Measurements from ENCODE around the gene DYNLL2. TPM values are rescaled to one million over a fixed set of nuclear protein-coding genes. Genes with fewer than 3 reads are reported as not detected.

Gene DYNLL2
- total and polyA plus RNA-seq, 9 donors = 11.0 to 51.1 (median 34.1) TPM

DNA sequence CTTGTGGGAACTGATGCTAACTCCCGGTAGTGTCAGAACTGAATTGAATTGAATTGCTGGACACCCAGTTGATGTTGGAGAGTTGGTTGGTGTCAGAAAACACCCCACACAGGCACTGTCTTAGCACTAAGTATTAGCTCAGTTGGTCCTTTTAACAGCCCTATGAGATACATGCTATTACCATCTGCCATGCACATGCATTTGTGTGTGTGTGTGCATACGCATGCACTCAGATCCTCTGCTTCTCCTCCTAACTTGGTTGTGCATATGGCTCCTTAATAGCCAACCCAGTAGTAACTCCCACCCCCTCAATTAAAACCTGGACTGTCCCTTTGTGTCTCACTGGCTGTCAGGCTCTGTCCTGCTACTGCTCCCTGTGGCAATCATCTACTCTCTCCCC is 32.3 kb upstream of the DYNLL2 start:
- TF ChIP-seq CTCF (IDR thresholded peaks at IDR 0.05) = no peak
- TF ChIP-seq EP300 (IDR thresholded peaks at IDR 0.05) = no peak
- no peak for TF ChIP-seq POLR2A (IDR thresholded peaks at IDR 0.05)
- Histone ChIP-seq H3K4me1 (ENCODE audit: insufficient read depth) (no peaks in the 10 kb centered on the region), H3K27me3 (no peaks in the 10 kb centered on the region), H3K9me3 (no peaks in the 10 kb centered on the region), H3K27ac (no peak overlapping the region), H3K4me3 (no peak overlapping the region), H3K36me3 (no peaks in the 10 kb centered on the region)
- no peak for DNase-seq
- WGBS, 3 donors = 92 to 96% (median 92%) methylated on average over 2 of the region's 2 CpGs
- intact Hi-C loops (cut with DNase I) = no loop called here

DNA sequence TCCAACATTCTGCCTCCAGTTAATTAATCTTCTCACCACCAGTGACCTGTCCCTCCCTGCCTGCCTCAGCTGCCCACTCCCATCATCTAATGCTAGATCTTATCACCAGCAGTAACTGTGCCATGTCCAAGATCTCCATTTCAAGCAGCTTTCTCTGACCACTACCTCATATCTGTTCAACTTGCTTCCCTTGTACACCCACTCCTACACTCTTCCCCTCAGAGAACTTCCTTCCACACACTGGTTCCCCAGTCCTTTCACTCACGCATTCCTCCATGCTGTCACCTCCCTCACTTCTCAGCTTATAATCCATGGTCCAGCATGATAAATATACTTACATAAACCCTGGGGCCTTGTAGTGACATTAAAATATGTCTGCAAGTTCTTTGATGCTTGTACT is 31.8 kb upstream of the DYNLL2 start:
- no peak for DNase-seq
- Histone ChIP-seq H3K27me3 (no peaks in the 10 kb centered on the region), H3K36me3 (no peaks in the 10 kb centered on the region), H3K9me3 (no peaks in the 10 kb centered on the region), H3K4me3 (no peak overlapping the region), H3K4me1 (ENCODE audit: insufficient read depth) (no peaks in the 10 kb centered on the region), H3K27ac (no peak overlapping the region)
- 91 to 97% (median 93%) methylated on average over 1 of the region's 1 CpG for WGBS, 3 donors
- intact Hi-C loops (cut with DNase I) = no loop called here
- TF ChIP-seq POLR2A (IDR thresholded peaks at IDR 0.05) (no peak), EP300 (IDR thresholded peaks at IDR 0.05) (no peak)

DNA sequence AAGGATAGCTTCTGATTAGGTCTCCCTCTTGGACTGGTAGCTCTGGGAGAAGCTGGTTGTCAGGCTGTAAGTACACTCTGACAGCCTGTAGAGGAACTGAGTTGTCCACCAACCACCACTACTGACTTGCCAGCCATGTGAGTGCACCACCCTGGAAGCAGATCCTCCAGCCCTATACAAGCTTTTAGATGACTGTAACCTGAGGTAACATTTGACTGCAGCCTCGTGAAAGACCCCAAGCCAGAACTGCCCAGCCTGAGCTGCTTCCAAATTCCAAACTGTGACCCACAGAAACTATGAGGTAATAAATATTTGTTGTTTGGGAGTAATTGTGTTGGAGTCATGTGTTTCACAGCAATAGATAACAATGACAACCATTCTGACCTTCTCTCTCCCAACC is 30.8 kb upstream of the DYNLL2 start:
- no peaks in the 10 kb centered on the region for H3K36me3 ChIP-seq
- 58 to 67% (median 60%) methylated on average over 1 of the region's 1 CpG for WGBS, 3 donors
- DNase-seq = no peak

GRCh38 chr17:58052945-58053715 is 30.1 kb upstream of the DYNLL2 start:
- H3K9me3 ChIP-seq = no peaks in the 10 kb centered on the region
- no peaks in the 10 kb centered on the region for H3K36me3 ChIP-seq
- H3K4me1 ChIP-seq (ENCODE audit: insufficient read depth) = no peaks in the 10 kb centered on the region
- 67 to 70% (median 67%) methylated on average over 8 of the region's 8 CpGs for WGBS, 3 donors
- TF ChIP-seq POLR2A (IDR thresholded peaks at IDR 0.05) = no peak
- TF ChIP-seq CTCF (IDR thresholded peaks at IDR 0.05) = no peak
- no peak for TF ChIP-seq EP300 (IDR thresholded peaks at IDR 0.05)
- intact Hi-C loops (cut with DNase I) = no loop called here
- H3K4me3 ChIP-seq = no peak overlapping the region
- H3K27me3 ChIP-seq = no peaks in the 10 kb centered on the region
- H3K27ac ChIP-seq = no peak overlapping the region
- no peak for DNase-seq

More for the DNA sequence above, 30.8 kb upstream of the DYNLL2 start:
- no peaks in the 10 kb centered on the region for H3K4me1 ChIP-seq (ENCODE audit: insufficient read depth)
- no peak overlapping the region for H3K27ac ChIP-seq
- no peaks in the 10 kb centered on the region for H3K9me3 ChIP-seq
- H3K4me3 ChIP-seq = no peak overlapping the region
- intact Hi-C loops (cut with DNase I) = no loop called here
- no peaks in the 10 kb centered on the region for H3K27me3 ChIP-seq
- TF ChIP-seq EP300 (IDR thresholded peaks at IDR 0.05) = no peak
- TF ChIP-seq CTCF (IDR thresholded peaks at IDR 0.05) = no peak
- TF ChIP-seq POLR2A (IDR thresholded peaks at IDR 0.05) = no peak

DNA sequence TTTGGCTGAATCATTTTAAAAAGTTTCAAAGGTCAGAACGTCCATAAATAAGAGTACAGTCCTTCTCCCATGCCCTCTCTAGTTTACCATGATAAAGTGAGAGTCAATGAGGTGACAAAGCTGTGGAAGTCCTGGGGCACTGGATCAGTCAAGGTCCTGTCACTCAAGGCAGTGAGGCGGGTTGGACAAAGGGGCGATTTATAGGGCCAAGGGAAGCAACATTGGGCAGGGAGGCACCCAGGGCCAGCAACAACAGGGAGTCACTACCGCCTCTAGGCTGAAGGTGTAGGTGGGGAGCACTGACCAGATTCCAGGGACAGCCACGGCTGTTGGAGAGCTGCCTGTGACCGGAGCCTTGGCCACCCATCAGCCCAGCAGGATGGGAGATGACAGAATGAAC is 28.6 kb upstream of the DYNLL2 start:
- no peak for DNase-seq
- no peak overlapping the region for H3K4me3 ChIP-seq
- H3K27me3 ChIP-seq = no peaks in the 10 kb centered on the region
- intact Hi-C loops (cut with DNase I) = no loop called here
- TF ChIP-seq EP300 (IDR thresholded peaks at IDR 0.05) (no peak), CTCF (IDR thresholded peaks at IDR 0.05) (no peak), POLR2A (IDR thresholded peaks at IDR 0.05) (no peak)
- H3K9me3 ChIP-seq = no peaks in the 10 kb centered on the region
- H3K4me1 ChIP-seq (ENCODE audit: insufficient read depth) = no peaks in the 10 kb centered on the region
- 87 to 91% (median 87%) methylated on average over 6 of the region's 6 CpGs for WGBS, 3 donors
- no peaks in the 10 kb centered on the region for H3K36me3 ChIP-seq
- no peak overlapping the region for H3K27ac ChIP-seq

Data from ovary (tissue), 9 donors.